OCI-LY1 (cell line): ENCODE measurements around the gene IVD.

ENCODE experiments used
- EZH2 ChIP-seq: fragments of 200-600 bp; sonication (generic), shearing (Covaris generic); IDR thresholded peaks from 2 replicates; pipeline ENCODE4 v1.8.0; 2017; ENCODE audit warnings: borderline replicate concordance, mixed run types, mild to moderate bottlenecking, antibody characterized with exemption, low read length, moderate library complexity, mixed read lengths
- TF ChIP-seq, protein P1 (sequence below): fragments of 200-600 bp; sonication (generic), shearing (Covaris generic); IDR thresholded peaks from 2 replicates; pipeline ENCODE4 v1.5.1; 2017; ENCODE audit warnings: mild to moderate bottlenecking, antibody characterized with exemption, low read length, moderate library complexity, mixed read lengths

GRCh38 chr15:40365016-40365415 lies 40.6 kb upstream of the IVD start:
- TF ChIP-seq, protein P1, sequence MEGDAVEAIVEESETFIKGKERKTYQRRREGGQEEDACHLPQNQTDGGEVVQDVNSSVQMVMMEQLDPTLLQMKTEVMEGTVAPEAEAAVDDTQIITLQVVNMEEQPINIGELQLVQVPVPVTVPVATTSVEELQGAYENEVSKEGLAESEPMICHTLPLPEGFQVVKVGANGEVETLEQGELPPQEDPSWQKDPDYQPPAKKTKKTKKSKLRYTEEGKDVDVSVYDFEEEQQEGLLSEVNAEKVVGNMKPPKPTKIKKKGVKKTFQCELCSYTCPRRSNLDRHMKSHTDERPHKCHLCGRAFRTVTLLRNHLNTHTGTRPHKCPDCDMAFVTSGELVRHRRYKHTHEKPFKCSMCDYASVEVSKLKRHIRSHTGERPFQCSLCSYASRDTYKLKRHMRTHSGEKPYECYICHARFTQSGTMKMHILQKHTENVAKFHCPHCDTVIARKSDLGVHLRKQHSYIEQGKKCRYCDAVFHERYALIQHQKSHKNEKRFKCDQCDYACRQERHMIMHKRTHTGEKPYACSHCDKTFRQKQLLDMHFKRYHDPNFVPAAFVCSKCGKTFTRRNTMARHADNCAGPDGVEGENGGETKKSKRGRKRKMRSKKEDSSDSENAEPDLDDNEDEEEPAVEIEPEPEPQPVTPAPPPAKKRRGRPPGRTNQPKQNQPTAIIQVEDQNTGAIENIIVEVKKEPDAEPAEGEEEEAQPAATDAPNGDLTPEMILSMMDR, result no peak
- TF ChIP-seq EZH2, result no peak
